H1 (cell line): Measurements from ENCODE around the gene TPM2. TPM values are rescaled to one million over a fixed set of nuclear protein-coding genes. Genes with fewer than 3 reads are reported as not detected.

ENCODE experiments used
- CTCF ChIA-PET: fragments of 300-600 bp; sonication (Branson Sonifier 250); formaldehyde crosslinking; loops from one replicate; lab custom pipeline; 2021; ENCODE audit not compliant: partially characterized antibody; lab: Charles Lee
- POLR2A ChIA-PET: fragments of 300-600 bp; sonication (Branson Sonifier 250); formaldehyde crosslinking; loops from one replicate; lab custom pipeline; 2021; ENCODE audit warnings: inconsistent platforms; ENCODE audit not compliant: partially characterized antibody; lab: Charles Lee
- DNase-seq, 2 experiments: peaks; one replicate each; pipeline versions ENCODE4 v3.0.0 to v3.0.0-alpha.2; 2010 to 2022; ENCODE audit warnings: low spot score in 2 of 2, low read depth in 1 of 2, mixed read lengths in 1 of 2
- FAIRE-seq: peaks from 2 replicates; lab custom pipeline; 2011; peaks lifted over from hg19 to GRCh38; lab: Jason Lieb, UNC
- H2AFZ ChIP-seq: 2 replicates; pipeline ENCODE4 v1.8.1; 2012; ENCODE audit warnings: low read length, inconsistent platforms
- H2AK5ac ChIP-seq: 2 replicates; pipeline ENCODE4 v1.6.1; 2013; ENCODE audit warnings: low read depth, low read length
- H2BK120ac ChIP-seq: replicated peaks from 2 replicates; pipeline ENCODE3; 2013; ENCODE audit warnings: low read depth, low read length, inconsistent platforms
- H2BK12ac ChIP-seq: 2 replicates; pipeline ENCODE4 v1.6.1; 2013; ENCODE audit warnings: low read depth, low read length
- H2BK15ac ChIP-seq: 2 replicates; pipeline ENCODE4 v1.6.1; 2013; ENCODE audit warnings: low read length
- H2BK20ac ChIP-seq: 2 replicates; pipeline ENCODE4 v1.6.1; 2013; ENCODE audit warnings: low read length
- H2BK5ac ChIP-seq: 2 replicates; pipeline ENCODE4 v1.6.1; 2013; ENCODE audit warnings: low read depth, low read length
- H3K14ac ChIP-seq: 2 replicates; pipeline ENCODE4 v1.6.1; 2013; ENCODE audit warnings: inconsistent platforms; ENCODE audit not compliant: insufficient read length
- H3K18ac ChIP-seq: 2 replicates; pipeline ENCODE4 v1.6.1; 2013; ENCODE audit warnings: low read length; ENCODE audit errors: extremely low read depth
- H3K23ac ChIP-seq: 2 replicates; pipeline ENCODE4 v1.6.1; 2013; ENCODE audit warnings: inconsistent platforms; ENCODE audit not compliant: insufficient read length
- H3K23me2 ChIP-seq: 2 replicates; pipeline ENCODE4 v1.6.1; 2013; ENCODE audit warnings: low read depth, low read length
- H3K27ac ChIP-seq: 2 replicates; pipeline ENCODE4 v1.6.1; 2011; ENCODE audit warnings: low read depth, low read length, inconsistent platforms
- H3K27me3 ChIP-seq, 4 experiments: replicated peaks in 1 of 4; 1 replicate in 1 of 4; 2 replicates in 3 of 4; pipeline versions ENCODE4 v1.6.1 to v1.8.1; 2011 to 2013; ENCODE audit warnings: low read length in 3 of 4, mild to moderate bottlenecking in 3 of 4, inconsistent platforms in 2 of 4, mixed read lengths in 2 of 4, moderate library complexity in 1 of 4; ENCODE audit not compliant: control insufficient read depth in 3 of 4, insufficient read depth in 3 of 4; ENCODE audit errors: extremely low read depth in 1 of 4
- H3K36me3 ChIP-seq, 4 experiments: 2 replicates each; pipeline versions ENCODE4 v1.6.1 to v1.8.1; 2011 to 2013; ENCODE audit warnings: mild to moderate bottlenecking in 4 of 4, low read length in 3 of 4, moderate library complexity in 2 of 4, control low read depth in 1 of 4, inconsistent platforms in 1 of 4; ENCODE audit not compliant: insufficient read depth in 4 of 4, control insufficient read depth in 2 of 4
- H3K4ac ChIP-seq: replicated peaks from 2 replicates; pipeline ENCODE3; 2013; ENCODE audit warnings: low read length, low read depth, mixed read lengths, inconsistent platforms; ENCODE audit not compliant: insufficient read length
- H3K4me1 ChIP-seq, 4 experiments: replicated peaks in 1 of 4; 1 replicate in 1 of 4; 2 replicates in 3 of 4; pipeline versions ENCODE4 v1.6.1 to v1.8.1; 2011 to 2013; ENCODE audit warnings: low read length in 3 of 4, inconsistent platforms in 2 of 4, mixed read lengths in 1 of 4; ENCODE audit not compliant: insufficient read depth in 4 of 4, control insufficient read depth in 3 of 4
- H3K4me2 ChIP-seq, 2 experiments: 2 replicates each; pipeline versions ENCODE4 v1.6.1 to v1.8.1; 2011 to 2013; ENCODE audit warnings: low read depth in 2 of 2, low read length in 2 of 2, control low read depth in 1 of 2, inconsistent platforms in 1 of 2, mild to moderate bottlenecking in 1 of 2; ENCODE audit not compliant: insufficient read depth in 1 of 2
- H3K4me3 ChIP-seq, 4 experiments: fragments of 200-600, 300-600 bp in 1 of 4; sonication (generic), shearing (Covaris generic), sonication (Bioruptor Twin) in 1 of 4; 2 replicates each; pipeline versions ENCODE4 v1.5.1 to v1.8.1; 2011 to 2016; ENCODE audit warnings: low read length in 4 of 4, low read depth in 3 of 4, control low read depth in 2 of 4, inconsistent platforms in 2 of 4, mild to moderate bottlenecking in 2 of 4, mixed read lengths in 1 of 4, moderate library complexity in 1 of 4; ENCODE audit not compliant: insufficient read depth in 2 of 4; ENCODE audit errors: extremely low read depth in 1 of 4
- H3K56ac ChIP-seq: replicated peaks from 2 replicates; pipeline ENCODE3; 2013; ENCODE audit warnings: low read depth, mild to moderate bottlenecking, mixed read lengths, low read length, inconsistent platforms; ENCODE audit not compliant: insufficient read length
- H3K79me1 ChIP-seq: 2 replicates; pipeline ENCODE4 v1.6.1; 2013; ENCODE audit warnings: low read depth, low read length, control low read depth
- H3K79me2 ChIP-seq, 2 experiments: 2 replicates each; pipeline versions ENCODE4 v1.6.1 to v1.8.1; 2012 to 2013; ENCODE audit warnings: low read length in 2 of 2, mild to moderate bottlenecking in 2 of 2, inconsistent platforms in 1 of 2; ENCODE audit not compliant: insufficient read depth in 2 of 2, control insufficient read depth in 1 of 2
- H3K9ac ChIP-seq, 4 experiments: replicated peaks in 1 of 4; 1 replicate in 1 of 4; 2 replicates in 3 of 4; pipeline versions ENCODE4 v1.6.1 to v1.8.1; 2011 to 2013; ENCODE audit warnings: low read depth in 3 of 4, low read length in 3 of 4, control low read depth in 2 of 4, mild to moderate bottlenecking in 2 of 4, moderate library complexity in 2 of 4, inconsistent platforms in 1 of 4; ENCODE audit errors: extremely low read depth in 1 of 4
- H3K9me3 ChIP-seq, 2 experiments: 2 replicates each; pipeline versions ENCODE4 v1.6.1 to v1.8.1; 2012 to 2013; ENCODE audit warnings: mild to moderate bottlenecking in 2 of 2, moderate library complexity in 2 of 2, control low read depth in 1 of 2, inconsistent platforms in 1 of 2, low read depth in 1 of 2, low read length in 1 of 2, mixed read lengths in 1 of 2; ENCODE audit not compliant: insufficient read depth in 2 of 2
- H4K20me1 ChIP-seq, 2 experiments: replicated peaks in 1 of 2; 2 replicates each; pipeline versions ENCODE3 to v1.8.1; 2011 to 2013; ENCODE audit warnings: inconsistent platforms in 2 of 2, low read length in 2 of 2, mild to moderate bottlenecking in 1 of 2; ENCODE audit not compliant: insufficient read depth in 2 of 2, control insufficient read depth in 1 of 2
- H4K5ac ChIP-seq: 2 replicates; pipeline ENCODE4 v1.6.1; 2013; ENCODE audit warnings: low read length, low read depth, mixed read lengths, inconsistent platforms; ENCODE audit not compliant: insufficient read length
- H4K8ac ChIP-seq: 2 replicates; pipeline ENCODE4 v1.8.0; 2013; ENCODE audit warnings: mild to moderate bottlenecking, moderate library complexity, low read length, inconsistent platforms; ENCODE audit not compliant: insufficient read depth; ENCODE audit errors: extremely low read depth
- H4K91ac ChIP-seq: replicated peaks from 2 replicates; pipeline ENCODE3; 2013; ENCODE audit warnings: low read length, mixed read lengths, inconsistent platforms; ENCODE audit not compliant: insufficient read length
- ASH2L ChIP-seq: fragments of 200-600, 300-600 bp; sonication (generic); IDR thresholded peaks from one replicate; pipeline ENCODE4 v1.7.1; 2017; ENCODE audit warnings: low read length
- CHD2 ChIP-seq: IDR thresholded peaks from 2 replicates; pipeline ENCODE4 v1.6.1; 2012; ENCODE audit warnings: low read length, improper control_type of control experiment
- NANOG ChIP-seq: IDR thresholded peaks from 2 replicates; pipeline ENCODE4 v1.6.1; 2011; ENCODE audit warnings: low read length, low read depth, mild to moderate bottlenecking, inconsistent platforms; ENCODE audit not compliant: insufficient read depth, poor library complexity, severe bottlenecking
- RBBP5 ChIP-seq: IDR thresholded peaks from 2 replicates; pipeline ENCODE4 v1.7.1; 2012; ENCODE audit warnings: low read depth, mild to moderate bottlenecking, inconsistent platforms, low read length, moderate library complexity, borderline replicate concordance
- TAF1 ChIP-seq: IDR thresholded peaks from 2 replicates; pipeline ENCODE4 v1.6.1; 2011; ENCODE audit warnings: mild to moderate bottlenecking, low read depth, low read length
- TAF7 ChIP-seq: optimal IDR thresholded peaks from 2 replicates; pipeline ENCODE3; 2011; ENCODE audit warnings: low read depth, mild to moderate bottlenecking, inconsistent platforms, low read length, moderate library complexity, borderline replicate concordance
- WGBS, 2 experiments: shearing (Covaris generic) in 1 of 2; methylation state at CpG; one replicate each; pipeline versions ENCODE4 v1.1.6 to v1.1.7; 2013 to 2015; ENCODE audit warnings: low lambda C conversion rate in 2 of 2, mixed read lengths in 2 of 2, inconsistent platforms in 1 of 2, low coverage in 1 of 2, missing lambda C conversion rate in 1 of 2; ENCODE audit not compliant: insufficient replicate concordance in 2 of 2, insufficient coverage in 1 of 2, insufficient read length in 1 of 2; ENCODE audit errors: extremely low coverage in 1 of 2, missing lambda C conversion rate in 1 of 2; 5-methylcytosine and 5-hydroxymethylcytosine counted together
- polyA plus RNA-seq, 7 experiments: library from polyadenylated mRNA; depleted of rRNA in 3 of 7; stranded (reverse) in 5 of 7; unstranded in 2 of 7; fragments of >200 nt in 5 of 7; fragments of 200-250 nt in 2 of 7; gene quantifications; 1 replicate in 5 of 7; 2 replicates in 1 of 7; 4 replicates in 1 of 7; pipeline versions ENCODE4 v1.2.1 to v1.2.3, GENCODE V29; 2011 to 2013; ENCODE audit warnings: missing spikeins in 2 of 7, mixed read lengths in 2 of 7
- total RNA-seq: library from RNA; stranded (reverse); fragmentation: NEBNext Ultra II Directional; extraction: Animal tissue kit (Norgen Biotek cat#: 25700); gene quantifications from 2 replicates; pipeline ENCODE4 v1.2.1, GENCODE V29; 2021

TPM2 gene
- total and polyA plus RNA-seq, 2 of the 8 experiments (the other 6 are each of a cell fraction or from before 2014, with no cell fraction given): 62.5 to 181 TPM

DNA sequence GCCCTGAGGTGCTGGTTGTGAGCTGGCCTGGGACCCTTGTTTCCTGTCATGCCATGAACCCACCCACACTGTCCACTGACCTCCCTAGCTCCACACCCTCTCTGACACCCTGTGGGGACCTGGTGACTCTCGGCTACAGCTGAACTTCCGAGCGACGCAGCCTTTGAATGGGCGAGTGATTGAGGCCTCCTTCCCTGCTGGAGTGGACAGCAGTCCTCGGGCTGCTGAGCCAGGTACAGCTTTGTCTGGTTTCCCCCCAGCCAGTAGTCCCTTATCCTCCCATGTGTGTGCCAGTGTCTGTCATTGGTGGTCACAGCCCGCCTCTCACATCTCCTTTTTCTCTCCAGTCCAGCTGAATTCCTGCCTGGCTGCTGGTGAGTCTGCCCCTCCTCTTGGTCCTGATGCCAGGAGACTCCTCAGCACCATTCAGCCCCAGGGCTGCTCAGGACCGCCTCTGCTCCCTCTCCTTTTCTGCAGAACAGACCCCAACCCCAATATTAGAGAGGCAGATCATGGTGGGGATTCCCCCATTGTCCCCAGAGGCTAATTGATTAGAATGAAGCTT, 9.9 kb downstream of the TPM2 start:
- WGBS, 2 experiments: 95% methylated on average over 8 of the region's 8 CpGs; no CpG with 5 or more reads in 1 of the 2 experiments
- Histone ChIP-seq H3K79me1 (no peaks in the 10 kb centered on the region), H3K23me2 (peaks cover 2% of the 10 kb centered on the region; the same call in 1 of the 2 replicates), H3K4me2 (no peak overlapping the region), H3K27ac (no peak overlapping the region), H2BK12ac (no peak overlapping the region), H2AK5ac (no peak overlapping the region), H3K4me3 (no peak overlapping the region), H3K9me3 (no peaks in the 10 kb centered on the region), H4K91ac (no peak overlapping the region), H3K23ac (no peak overlapping the region), H3K56ac (no peak overlapping the region), H3K9ac (no peak overlapping the region; a peak in 1 of 7 replicates), H3K4me1 (peaks cover 0 to 12% (median 4%) of the 10 kb centered on the region in 4 experiments; a peak in 5 of 7 replicates), H3K79me2 (no peaks in the 10 kb centered on the region), H4K5ac (no peak overlapping the region), H4K8ac (no peak overlapping the region), H2AFZ (no peak overlapping the region), H2BK5ac (no peak overlapping the region), H3K27me3 (peaks cover 0 to 3% (median 1%) of the 10 kb centered on the region in 4 experiments; a peak in 3 of 7 replicates), H4K20me1 (peaks cover 2 to 6% of the 10 kb centered on the region in 2 experiments), H2BK15ac (no peak overlapping the region), H2BK120ac (no peak overlapping the region), H3K18ac (no peak overlapping the region), H3K4ac (no peak overlapping the region), H3K36me3 (peaks cover 8 to 30% (median 20%) of the 10 kb centered on the region in 4 experiments; a peak in 6 of 8 replicates), H2BK20ac (no peak overlapping the region), H3K14ac (no peak overlapping the region)
- ChIA-PET POLR2A (interaction anchor here (0.7 to 8.4 kb wide), 11 partner anchors 8 to 61 kb away, joined by 3 to 55 read pairs (median 4); partner anchors contain the start of genes ARHGEF39, CREB3, TLN1 and TPM2), CTCF (interaction anchor here (0.7 to 2.8 kb wide), 14 partner anchors 9 to 227 kb away, joined by 3 to 23 read pairs (median 4); partner anchors contain the start of genes ARHGEF39, CCDC107 and RMRP)
- no peak for TF ChIP-seq TAF1
- TF ChIP-seq CHD2: no peak
- TF ChIP-seq ASH2L: no peak
- TF ChIP-seq NANOG: no peak
- TF ChIP-seq RBBP5: no peak
- TF ChIP-seq TAF7: no peak
- FAIRE-seq (no peak), DNase-seq (no peak)
